ENCODE measurements around the gene PES1.
"Not testable (repeated sequence)": the region's sequence is repeated elsewhere in the genome, so short reads cannot be mapped to it uniquely, and the experiment has no call there.

Gene PES1

GRCh38 chr22:30591588-30592359 lies at the start of gene PES1:
TSS of gene PES1 (minus strand) at chr22:30591910. CDS start at chr22:30591833, 77 bp downstream.
- Mint-ChIP-seq H3K27me3 (peaks cover 12% of the 10 kb centered on the region), H3K4me1 (ENCODE audit: low read depth) (peaks cover 6% of the 10 kb centered on the region), H3K4me3 (no peak within 1 kb of the TSS), H3K9me3 (no peaks in the 10 kb centered on the region), H3K27ac (no peak within 1 kb of the TSS), H3K36me3 (ENCODE audit: low read depth) (no peaks in the 10 kb centered on the region)
- peak; percentile 92 for DNase-seq

GRCh38 chr22:30640839-30641430 lies 49.2 kb upstream of the PES1 start:
- Mint-ChIP-seq H3K4me3 (no peak overlapping the region), H3K9me3 (peaks cover 4% of the 10 kb centered on the region), H3K27me3 (no peaks in the 10 kb centered on the region), H3K27ac (no peak overlapping the region), H3K36me3 (ENCODE audit: low read depth) (peaks cover 24% of the 10 kb centered on the region), H3K4me1 (ENCODE audit: low read depth) (peaks cover 47% of the 10 kb centered on the region)
- no peak for DNase-seq

GRCh38 chr22:30640361-30640760 lies 48.7 kb upstream of the PES1 start:
- H3K9me3 Mint-ChIP-seq: peaks cover 4% of the 10 kb centered on the region
- H3K27ac Mint-ChIP-seq: no peak overlapping the region

GRCh38 chr22:30637701-30638114 lies 46.0 kb upstream of the PES1 start:
- Mint-ChIP-seq H3K4me1 (ENCODE audit: low read depth) (peaks cover 33% of the 10 kb centered on the region), H3K4me3 (peak overlapping the region; percentile 86), H3K36me3 (ENCODE audit: low read depth) (peaks cover 24% of the 10 kb centered on the region), H3K27ac (peak overlapping the region; percentile 62), H3K9me3 (peaks cover 4% of the 10 kb centered on the region), H3K27me3 (no peaks in the 10 kb centered on the region)
- DNase-seq: no peak

More at GRCh38 chr22:30640361-30640760, 48.7 kb upstream of the PES1 start:
- Mint-ChIP-seq H3K4me1 (ENCODE audit: low read depth) (peaks cover 48% of the 10 kb centered on the region), H3K27me3 (no peaks in the 10 kb centered on the region), H3K4me3 (no peak overlapping the region), H3K36me3 (ENCODE audit: low read depth) (peaks cover 25% of the 10 kb centered on the region)
- no peak for DNase-seq

- H3K4me1 Mint-ChIP-seq (ENCODE audit: low read depth): peaks cover 31% of the 10 kb centered on the region
- DNase-seq: peak; percentile 60
- no peaks in the 10 kb centered on the region for H3K27me3 Mint-ChIP-seq
- peak overlapping the region; percentile 93 for H3K27ac Mint-ChIP-seq
- peaks cover 24% of the 10 kb centered on the region for H3K36me3 Mint-ChIP-seq (ENCODE audit: low read depth)
- H3K4me3 Mint-ChIP-seq: peak overlapping the region; percentile 86
- H3K9me3 Mint-ChIP-seq: peaks cover 4% of the 10 kb centered on the region
These were observed 44.7 kb upstream of the PES1 start for GRCh38 chr22:30636226-30637077.

GRCh38 chr22:30635273-30636225 lies 43.8 kb upstream of the PES1 start, which contains the start of gene SLC35E4:
TSS of gene SLC35E4 (plus strand) at chr22:30635781. CDS start at chr22:30636451, 670 bp downstream.
- Mint-ChIP-seq H3K4me3 (peak within 1 kb of the TSS; percentile 86), H3K4me1 (ENCODE audit: low read depth) (peaks cover 31% of the 10 kb centered on the region), H3K27me3 (no peaks in the 10 kb centered on the region), H3K9me3 (peaks cover 4% of the 10 kb centered on the region), H3K36me3 (ENCODE audit: low read depth) (peaks cover 24% of the 10 kb centered on the region), H3K27ac (peak within 1 kb of the TSS; percentile 93)
- peak; percentile 98 for DNase-seq

GRCh38 chr22:30634471-30635233 lies 42.9 kb upstream of the PES1 start:
- Mint-ChIP-seq H3K36me3 (ENCODE audit: low read depth) (peaks cover 20% of the 10 kb centered on the region), H3K4me1 (ENCODE audit: low read depth) (peaks cover 30% of the 10 kb centered on the region), H3K9me3 (peaks cover 4% of the 10 kb centered on the region), H3K27ac (peak overlapping the region; percentile 91), H3K27me3 (no peaks in the 10 kb centered on the region), H3K4me3 (peak overlapping the region; percentile 86)
- peak; percentile 94 for DNase-seq

GRCh38 chr22:30631469-30631868 lies 39.8 kb upstream of the PES1 start:
- not testable (repeated sequence) for H3K27ac Mint-ChIP-seq; H3K4me3 Mint-ChIP-seq; H3K36me3 Mint-ChIP-seq (ENCODE audit: low read depth); H3K27me3 Mint-ChIP-seq; DNase-seq; H3K9me3 Mint-ChIP-seq
- peaks cover 14% of the 10 kb centered on the region for H3K4me1 Mint-ChIP-seq (ENCODE audit: low read depth)

- Mint-ChIP-seq H3K4me1 (ENCODE audit: low read depth) (no peaks in the 10 kb centered on the region), H3K36me3 (ENCODE audit: low read depth) (no peaks in the 10 kb centered on the region), H3K27me3 (no peaks in the 10 kb centered on the region), H3K9me3 (no peaks in the 10 kb centered on the region), H3K4me3 (no peak overlapping the region), H3K27ac (no peak overlapping the region)
- DNase-seq: no peak
These were observed 36.8 kb upstream of the PES1 start for GRCh38 chr22:30628491-30628890.

- Mint-ChIP-seq H3K36me3 (ENCODE audit: low read depth) (no peaks in the 10 kb centered on the region), H3K27me3 (no peaks in the 10 kb centered on the region), H3K27ac (no peak overlapping the region), H3K9me3 (no peaks in the 10 kb centered on the region), H3K4me1 (ENCODE audit: low read depth) (no peaks in the 10 kb centered on the region), H3K4me3 (no peak overlapping the region)
- DNase-seq: no peak
These were observed 35.8 kb upstream of the PES1 start for GRCh38 chr22:30627471-30627870.

- H3K4me1 Mint-ChIP-seq (ENCODE audit: low read depth): no peaks in the 10 kb centered on the region
- no peak overlapping the region for H3K27ac Mint-ChIP-seq
- H3K9me3 Mint-ChIP-seq: no peaks in the 10 kb centered on the region
These were observed 34.7 kb upstream of the PES1 start for GRCh38 chr22:30626413-30626812.

GRCh38 chr22:30619909-30620308 lies 28.2 kb upstream of the PES1 start:
- H3K9me3 Mint-ChIP-seq; DNase-seq; H3K27ac Mint-ChIP-seq; H3K4me3 Mint-ChIP-seq; H3K36me3 Mint-ChIP-seq (ENCODE audit: low read depth); H3K27me3 Mint-ChIP-seq; H3K4me1 Mint-ChIP-seq (ENCODE audit: low read depth): not testable (repeated sequence)

More at GRCh38 chr22:30626413-30626812, 34.7 kb upstream of the PES1 start:
- no peak for DNase-seq
- Mint-ChIP-seq H3K4me3 (no peak overlapping the region), H3K27me3 (no peaks in the 10 kb centered on the region), H3K36me3 (ENCODE audit: low read depth) (no peaks in the 10 kb centered on the region)

GRCh38 chr22:30617819-30618218 lies 26.1 kb upstream of the PES1 start:
- H3K4me3 Mint-ChIP-seq: no peak overlapping the region
- no peaks in the 10 kb centered on the region for H3K36me3 Mint-ChIP-seq (ENCODE audit: low read depth)
- DNase-seq: no peak
- no peaks in the 10 kb centered on the region for H3K27me3 Mint-ChIP-seq
- no peak overlapping the region for H3K27ac Mint-ChIP-seq
- H3K4me1 Mint-ChIP-seq (ENCODE audit: low read depth): no peaks in the 10 kb centered on the region
- no peaks in the 10 kb centered on the region for H3K9me3 Mint-ChIP-seq
